GM13977 (cell line): ENCODE data around the gene ARHGEF6.

Source experiments
- DNase-seq: peaks from one replicate; pipeline ENCODE4 v3.0.0; 2012; ENCODE audit warnings: low spot score
- in situ Hi-C: fragments of 300-500 bp; cut with MboI; formaldehyde crosslinking; loops from one replicate; pipeline ENCODE4 v1.12.0; 2022; ENCODE audit warnings: low sequenced_read_pairs, low pct_unique_long_range_greater_than_20kb, mixed read lengths, inconsistent platforms; ENCODE audit not compliant: unreplicated experiment
- TF ChIP-seq, protein P1 (sequence below): IDR thresholded peaks from 2 replicates; pipeline ENCODE4 v1.5.1; 2012; ENCODE audit warnings: mild to moderate bottlenecking, control low read depth; ENCODE audit not compliant: insufficient read depth; ENCODE audit errors: extremely low read depth, missing control alignments

The ARHGEF6 gene

DNA sequence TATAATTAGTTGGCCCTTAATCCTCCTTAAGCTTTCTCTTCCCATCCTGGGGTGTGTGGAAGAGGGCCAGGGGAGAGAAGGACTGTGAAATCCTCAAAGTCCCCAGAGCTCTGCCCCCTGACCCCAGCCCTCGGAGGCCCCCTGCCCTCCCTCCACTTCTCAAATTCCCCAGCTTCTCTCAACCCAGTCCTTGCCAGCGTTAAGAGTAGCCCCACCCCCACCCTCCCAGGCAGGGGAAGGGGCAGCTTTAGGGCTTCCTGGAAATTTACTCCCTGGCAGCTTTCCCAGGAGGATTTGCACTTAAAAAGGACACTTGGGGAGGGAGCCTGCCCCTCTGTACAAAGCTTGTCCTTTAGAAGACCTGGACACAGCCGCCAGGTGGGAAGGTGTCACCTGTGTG is 144.6 kb downstream of the ARHGEF6 start:
- no peak for DNase-seq
- in situ Hi-C loops, result no loop called here

DNA sequence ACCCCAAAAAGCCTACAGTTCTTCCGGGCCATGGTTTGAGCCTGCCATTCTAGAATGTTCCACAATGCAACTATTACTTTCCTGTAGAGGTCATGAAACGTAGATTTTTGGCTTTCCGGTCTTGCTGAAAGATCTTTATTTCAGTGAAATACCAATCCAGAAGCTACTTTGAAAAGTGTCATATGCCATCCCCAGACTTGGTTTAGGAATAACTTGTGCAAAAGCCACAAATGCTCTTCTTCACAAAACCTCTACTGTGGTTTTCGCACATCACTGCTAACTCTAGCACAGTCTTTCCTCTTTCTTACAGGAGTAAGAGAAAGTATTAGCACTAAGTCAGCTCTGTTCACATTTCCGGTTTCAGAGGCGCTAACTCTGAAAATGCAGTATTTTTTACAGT is 145.5 kb downstream of the ARHGEF6 start:
- in situ Hi-C loops, result no loop called here
- TF ChIP-seq, protein P1, sequence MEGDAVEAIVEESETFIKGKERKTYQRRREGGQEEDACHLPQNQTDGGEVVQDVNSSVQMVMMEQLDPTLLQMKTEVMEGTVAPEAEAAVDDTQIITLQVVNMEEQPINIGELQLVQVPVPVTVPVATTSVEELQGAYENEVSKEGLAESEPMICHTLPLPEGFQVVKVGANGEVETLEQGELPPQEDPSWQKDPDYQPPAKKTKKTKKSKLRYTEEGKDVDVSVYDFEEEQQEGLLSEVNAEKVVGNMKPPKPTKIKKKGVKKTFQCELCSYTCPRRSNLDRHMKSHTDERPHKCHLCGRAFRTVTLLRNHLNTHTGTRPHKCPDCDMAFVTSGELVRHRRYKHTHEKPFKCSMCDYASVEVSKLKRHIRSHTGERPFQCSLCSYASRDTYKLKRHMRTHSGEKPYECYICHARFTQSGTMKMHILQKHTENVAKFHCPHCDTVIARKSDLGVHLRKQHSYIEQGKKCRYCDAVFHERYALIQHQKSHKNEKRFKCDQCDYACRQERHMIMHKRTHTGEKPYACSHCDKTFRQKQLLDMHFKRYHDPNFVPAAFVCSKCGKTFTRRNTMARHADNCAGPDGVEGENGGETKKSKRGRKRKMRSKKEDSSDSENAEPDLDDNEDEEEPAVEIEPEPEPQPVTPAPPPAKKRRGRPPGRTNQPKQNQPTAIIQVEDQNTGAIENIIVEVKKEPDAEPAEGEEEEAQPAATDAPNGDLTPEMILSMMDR, result no peak
- peak; percentile 9 for DNase-seq

More for the DNA sequence above, 144.6 kb downstream of the ARHGEF6 start:
- TF ChIP-seq, protein P1, result no peak

DNA sequence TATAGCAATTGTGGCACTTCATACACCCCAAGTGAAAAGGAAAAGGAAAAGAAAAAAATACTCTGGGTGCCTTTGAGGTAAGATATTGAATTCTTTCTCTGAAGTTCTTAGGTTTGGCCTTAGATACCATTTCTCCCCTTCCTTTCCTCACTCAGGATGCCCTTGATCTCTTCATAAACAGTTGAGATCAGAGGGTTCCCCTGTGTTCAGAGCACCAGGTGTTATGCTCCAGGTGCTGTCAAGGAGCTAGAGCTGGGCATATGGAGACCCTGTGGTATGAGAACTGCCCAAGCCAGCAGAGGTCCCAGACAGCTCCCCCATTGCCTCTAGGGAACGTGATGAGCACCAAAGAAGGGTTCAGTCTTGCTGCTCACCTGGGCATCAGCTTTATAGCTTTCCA is 149.9 kb downstream of the ARHGEF6 start:
- no peak for DNase-seq
- TF ChIP-seq, protein P1, result no peak
- in situ Hi-C loops, result no loop called here

DNA sequence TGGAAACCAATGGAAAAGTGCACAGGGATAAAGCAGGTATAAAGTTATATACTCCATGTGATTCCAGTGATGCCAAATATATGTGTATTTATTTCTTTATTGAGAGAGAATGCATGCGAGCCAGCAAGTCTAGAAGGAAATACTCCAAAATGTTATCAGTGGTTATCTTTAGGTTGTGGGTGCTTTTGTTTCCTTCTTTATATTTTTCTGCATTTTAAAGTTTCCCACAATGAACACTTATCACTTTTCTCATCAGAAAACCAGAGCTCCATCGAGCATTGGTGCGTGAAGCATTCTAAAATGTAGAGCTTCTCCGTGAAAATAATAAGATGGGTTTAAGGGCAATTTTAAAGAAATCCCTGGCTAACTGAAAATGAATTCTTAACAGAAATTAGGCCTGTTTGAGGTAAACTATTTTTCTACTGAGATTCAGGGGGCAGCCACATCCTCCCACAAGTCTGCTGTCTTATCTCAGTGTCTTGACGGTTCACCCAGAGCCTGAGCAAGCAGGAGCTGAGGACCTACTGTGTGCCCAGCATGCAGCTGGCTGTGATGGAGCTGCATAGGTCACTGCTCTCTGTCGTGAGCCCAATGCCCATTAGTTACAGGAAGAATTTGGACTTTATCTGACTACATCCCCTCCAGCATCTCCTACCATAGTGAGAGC is 151.5 kb downstream of the ARHGEF6 start:
- no peak for DNase-seq
- TF ChIP-seq, protein P1, result no peak
- in situ Hi-C loops, result no loop called here

DNA sequence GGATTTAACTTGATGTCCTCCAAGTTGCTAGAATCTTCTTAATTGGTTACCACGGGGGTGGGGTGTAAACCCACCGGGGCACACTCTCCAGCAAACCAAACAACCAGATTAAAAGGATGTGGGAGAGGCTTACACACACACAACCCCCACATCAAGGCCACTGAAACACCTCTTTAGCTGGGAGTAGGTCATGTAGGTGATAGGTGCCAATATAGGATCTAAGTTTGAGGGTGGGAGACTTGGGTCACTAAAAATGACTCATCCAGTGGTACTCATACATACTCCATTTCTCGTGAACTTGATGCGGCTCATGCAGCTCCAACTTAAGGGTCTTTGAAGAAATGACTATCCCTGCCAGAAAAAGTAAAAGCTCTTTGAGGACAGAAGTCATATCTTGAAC is 153.3 kb downstream of the ARHGEF6 start:
- TF ChIP-seq, protein P1, result no peak
- in situ Hi-C loops, result no loop called here

DNA sequence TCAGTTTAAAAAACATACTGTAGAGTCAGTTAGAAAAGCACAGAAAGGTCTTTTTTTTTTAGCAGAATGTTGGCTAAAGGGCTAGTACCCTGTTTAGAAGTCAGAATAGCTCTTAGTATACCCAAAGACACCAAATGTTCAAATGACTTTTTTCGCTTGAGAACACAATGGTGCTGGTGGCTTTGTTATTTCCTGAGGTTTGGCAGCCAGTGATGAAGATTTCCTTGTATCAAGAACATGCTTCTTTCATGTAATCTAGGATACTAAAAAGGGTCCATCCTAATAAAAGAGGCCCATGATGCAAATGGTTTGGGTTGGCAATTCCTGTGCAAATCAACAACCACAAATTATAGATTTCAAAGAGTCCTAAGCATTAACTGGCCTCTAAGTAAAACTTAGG is 153.8 kb downstream of the ARHGEF6 start:
- in situ Hi-C loops, result no loop called here
- TF ChIP-seq, protein P1, result no peak
- DNase-seq, result no peak

More for the DNA sequence above, 153.3 kb downstream of the ARHGEF6 start:
- DNase-seq, result no peak

DNA sequence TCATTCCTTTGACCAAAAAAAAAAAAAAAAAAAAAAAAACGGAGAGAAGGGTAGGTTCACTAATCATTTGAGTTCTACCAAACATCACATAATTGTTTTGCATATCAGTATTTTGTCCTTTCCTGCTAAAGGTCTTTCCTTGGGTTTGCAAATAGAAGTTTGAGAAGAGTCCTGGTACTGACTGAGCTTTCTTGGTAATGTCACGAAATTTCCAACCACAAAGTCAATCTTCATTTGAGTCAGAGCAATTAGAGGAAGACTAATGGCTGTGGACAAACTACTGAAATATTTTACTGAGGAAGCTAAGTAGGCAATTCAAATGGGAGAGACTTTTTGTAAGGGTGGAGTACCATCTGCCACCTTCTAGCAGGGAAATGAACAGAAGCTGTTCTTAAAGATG is 154.5 kb downstream of the ARHGEF6 start:
- no peak for DNase-seq
- in situ Hi-C loops, result no loop called here
- TF ChIP-seq, protein P1, result no peak
